HG03159 (cell line): ENCODE results near the gene ASCL5.

Experiments used
- ATAC-seq: cut with Tn5 transposase; IDR thresholded peaks from one replicate; pipeline ENCODE4 v1.9.1; 2021; ENCODE audit warnings: mild to moderate bottlenecking, moderate library complexity; ENCODE audit not compliant: unreplicated experiment

Gene ASCL5

DNA sequence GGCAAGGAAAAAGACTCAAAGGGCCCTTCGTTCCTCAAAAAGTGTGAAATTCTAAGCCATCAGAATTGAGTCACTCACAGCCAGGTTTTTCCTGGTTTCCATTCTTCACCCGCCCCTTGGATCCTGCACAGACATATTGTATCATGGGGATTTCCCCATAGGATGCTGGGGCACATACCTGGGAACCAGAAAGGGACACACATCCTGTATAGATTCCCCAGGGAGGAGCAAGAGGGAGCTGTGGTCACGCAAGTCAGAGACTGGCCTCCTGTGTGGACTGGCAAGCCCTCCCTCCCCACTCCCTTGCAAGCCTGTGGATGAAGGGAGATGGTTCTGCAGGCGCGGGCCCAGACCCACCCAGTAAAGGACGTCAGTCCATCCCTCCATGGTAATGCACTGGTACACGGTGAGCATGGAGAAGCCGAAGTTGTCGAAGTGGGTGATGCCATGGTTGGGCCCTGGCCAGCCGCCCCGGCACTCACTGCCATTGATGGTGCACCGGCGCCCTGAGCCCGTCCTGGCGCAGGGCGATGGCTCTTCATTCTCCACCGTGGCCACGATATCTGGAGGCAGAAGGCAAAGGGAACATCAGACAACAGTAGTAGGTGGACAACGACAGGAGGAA is 38.0 kb downstream of the ASCL5 start:
- no peak for ATAC-seq

DNA sequence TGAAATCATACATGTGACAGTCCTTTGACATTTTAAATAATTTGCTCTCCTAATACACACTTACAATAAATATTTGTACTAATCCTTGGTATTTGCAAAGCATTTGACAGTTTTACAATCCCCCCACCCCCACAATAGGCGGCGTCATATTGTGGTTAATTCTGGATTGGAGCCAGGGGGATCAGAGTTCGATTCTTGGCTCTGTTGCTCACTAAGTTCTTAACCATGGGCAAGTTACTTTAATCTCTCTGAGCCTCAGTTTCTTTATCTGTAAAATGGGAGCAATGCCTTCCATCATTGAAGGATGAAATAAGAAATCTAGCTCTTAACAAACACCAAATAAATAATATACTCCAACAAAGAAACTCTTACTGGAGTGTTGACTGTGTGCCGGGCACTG is 38.6 kb downstream of the ASCL5 start:
- ATAC-seq, result no peak

DNA sequence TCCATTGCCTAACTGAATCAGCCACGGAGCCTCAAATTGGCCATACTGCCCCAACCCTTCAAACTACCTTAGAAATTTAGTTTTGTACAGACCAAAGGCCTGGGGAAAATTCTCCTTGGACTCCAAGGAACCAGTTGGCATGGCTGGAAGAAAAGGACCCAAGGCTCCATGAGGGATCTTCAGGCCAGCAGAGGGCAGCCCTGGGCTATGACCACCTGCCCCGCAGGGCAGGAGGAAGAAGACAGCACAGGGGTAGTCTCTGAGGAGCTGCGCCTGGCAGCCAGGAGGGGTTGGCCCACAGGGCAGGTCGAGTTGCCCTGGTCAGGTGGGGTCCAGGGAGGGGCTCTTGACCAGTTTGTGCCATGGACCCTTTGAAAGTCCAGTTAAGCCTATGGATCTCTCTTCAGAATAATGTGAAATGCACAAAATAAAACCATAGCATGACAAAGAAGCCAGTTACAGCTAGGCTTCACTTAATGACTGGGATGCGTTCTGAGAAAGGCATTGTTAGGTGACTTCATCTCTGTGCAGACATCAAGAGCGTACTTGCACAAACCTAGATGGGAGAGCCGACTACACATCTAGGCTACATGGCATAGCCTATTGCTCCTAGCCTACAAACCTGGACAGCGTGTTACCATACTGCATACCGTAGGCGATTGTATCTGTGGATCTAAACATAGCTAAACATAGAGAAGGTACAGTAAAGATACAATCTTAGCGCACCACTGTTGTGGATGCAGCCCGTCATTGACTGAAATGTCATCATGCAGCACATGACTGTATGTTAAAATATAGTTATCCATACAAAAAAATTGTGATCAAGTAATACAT is 40.9 kb downstream of the ASCL5 start:
- ATAC-seq, result no peak

DNA sequence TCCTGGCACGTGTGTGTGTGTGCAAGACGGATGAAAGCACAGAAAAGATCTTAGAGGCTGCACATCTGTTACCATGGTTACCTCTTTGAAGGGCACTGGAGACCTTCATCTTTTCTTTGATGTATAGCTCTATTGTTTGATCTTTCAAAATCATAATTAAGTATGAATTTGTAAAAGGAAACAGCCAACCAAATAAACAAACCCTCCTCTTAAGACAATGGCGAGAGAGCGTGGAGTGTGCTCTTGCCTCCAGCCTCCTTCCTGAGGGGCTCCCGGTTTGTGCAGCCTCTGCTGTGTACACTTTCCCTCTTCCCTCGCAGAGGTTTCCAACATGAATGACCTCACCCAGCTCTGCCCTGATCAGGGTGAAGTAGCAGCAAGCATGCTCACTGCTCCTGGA is 42.7 kb downstream of the ASCL5 start:
- no peak for ATAC-seq

DNA sequence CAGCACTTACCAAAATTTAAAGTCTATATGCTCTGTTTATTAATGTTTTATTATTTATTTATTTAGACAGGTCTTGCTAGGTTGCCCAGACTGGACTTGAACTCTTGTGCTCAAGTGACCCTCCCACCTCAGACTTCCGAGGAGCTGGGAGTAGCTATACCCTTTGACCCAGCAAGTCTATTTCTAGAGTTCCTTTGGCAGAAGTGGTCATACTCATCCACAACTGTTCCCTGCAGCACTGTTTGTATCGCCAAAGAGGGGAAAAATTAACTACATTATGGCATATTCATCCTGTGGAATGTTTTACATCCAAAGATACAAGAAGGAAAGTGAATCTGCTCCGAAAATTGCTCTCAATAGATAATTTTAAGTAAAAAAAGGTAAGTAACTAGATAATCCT is 43.2 kb downstream of the ASCL5 start:
- no peak for ATAC-seq

DNA sequence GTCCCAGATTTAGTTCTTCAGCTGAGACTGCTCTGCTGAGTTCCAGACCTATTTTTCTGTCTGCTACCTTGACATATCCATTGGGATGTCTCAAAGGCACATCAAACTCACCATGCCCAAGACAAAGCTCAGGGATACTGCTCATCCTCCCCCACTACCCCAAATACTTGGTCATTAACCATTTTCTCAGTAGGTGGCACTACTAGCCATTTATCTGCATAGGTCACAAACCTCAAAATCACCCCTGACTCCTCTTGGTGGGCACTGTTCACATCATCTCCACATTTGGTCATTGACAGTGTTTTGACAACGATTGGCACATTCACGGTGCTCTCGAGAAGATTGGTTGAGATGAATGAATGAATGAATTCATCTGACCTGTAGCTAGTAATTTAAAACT is 46.8 kb downstream of the ASCL5 start:
- ATAC-seq, result no peak

DNA sequence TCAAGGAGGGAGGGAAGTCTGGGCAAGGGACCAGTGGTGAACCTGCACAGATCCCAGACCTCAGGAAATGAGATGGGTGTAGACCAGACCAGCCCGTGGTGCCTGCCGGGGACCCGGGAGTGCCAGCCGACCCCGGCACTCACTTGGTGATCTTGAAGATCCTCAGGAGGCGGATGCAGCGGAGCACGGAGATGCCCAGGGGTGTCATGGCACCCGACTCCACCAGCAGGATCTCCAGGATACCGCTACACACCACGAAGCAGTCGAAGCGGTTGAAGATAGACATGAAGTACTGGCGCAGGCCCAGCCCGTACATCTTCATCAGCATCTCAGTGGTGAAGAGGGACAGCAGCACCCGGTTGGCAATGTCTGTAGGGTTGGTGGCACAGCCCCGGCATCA is 49.2 kb downstream of the ASCL5 start:
- ATAC-seq, result no peak

DNA sequence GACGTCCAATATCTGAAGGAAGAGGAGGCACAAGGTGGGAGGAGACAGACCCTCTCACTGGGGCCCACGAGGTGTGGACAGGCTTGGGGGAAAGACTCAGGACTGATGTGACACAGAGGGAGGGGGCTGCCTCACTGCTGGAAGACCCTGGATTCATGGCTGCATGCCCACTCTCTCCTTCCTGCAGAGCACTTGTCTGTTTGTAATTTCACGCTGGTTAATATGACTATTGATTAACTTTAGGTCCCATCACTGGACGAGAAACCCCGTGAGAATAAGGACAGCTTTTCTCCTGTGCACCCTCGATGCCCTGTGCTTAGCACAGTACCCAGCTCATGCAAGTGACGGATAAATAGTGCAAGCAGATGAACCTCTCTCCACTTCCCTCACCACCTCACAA is 49.9 kb downstream of the ASCL5 start:
- ATAC-seq, result no peak

DNA sequence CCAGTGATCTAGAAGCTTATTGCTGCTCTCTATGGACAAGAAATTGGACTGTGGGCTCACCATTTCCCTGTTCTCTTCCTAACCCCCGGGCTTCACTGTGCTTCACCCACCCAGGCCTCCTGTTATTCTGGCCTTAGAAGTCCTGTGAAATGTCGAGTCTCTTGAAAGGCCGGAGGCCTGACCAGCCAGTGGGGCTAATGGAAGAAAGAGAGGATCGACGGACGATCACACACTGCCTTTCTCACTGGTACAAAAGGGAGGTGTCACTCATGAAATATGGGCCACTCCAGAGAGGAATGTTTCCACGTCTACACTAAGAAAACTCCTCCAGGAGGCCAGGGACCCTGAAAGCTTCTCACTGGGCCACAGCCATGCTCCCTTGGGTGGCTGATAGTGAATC is 50.9 kb downstream of the ASCL5 start:
- ATAC-seq, result no peak

DNA sequence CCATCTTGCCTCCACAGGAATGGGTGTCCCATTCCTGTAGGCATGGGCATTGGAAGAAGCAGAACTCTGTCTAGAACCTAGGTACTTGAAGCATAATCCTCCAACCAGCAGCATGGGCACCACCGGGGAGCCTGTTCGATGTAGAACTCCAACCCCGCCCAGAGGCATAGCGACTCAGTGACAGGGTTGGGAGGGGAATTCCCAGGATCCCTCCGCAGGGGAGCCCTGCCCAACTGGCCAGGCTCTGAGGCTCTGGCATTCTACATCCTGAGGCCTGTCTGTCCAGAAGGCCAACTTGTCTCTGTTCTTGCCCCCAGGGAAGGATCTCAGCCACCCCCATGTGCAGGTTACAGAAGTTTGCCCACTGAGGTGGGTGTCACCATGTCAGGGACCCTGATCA is 53.0 kb downstream of the ASCL5 start:
- no peak for ATAC-seq

DNA sequence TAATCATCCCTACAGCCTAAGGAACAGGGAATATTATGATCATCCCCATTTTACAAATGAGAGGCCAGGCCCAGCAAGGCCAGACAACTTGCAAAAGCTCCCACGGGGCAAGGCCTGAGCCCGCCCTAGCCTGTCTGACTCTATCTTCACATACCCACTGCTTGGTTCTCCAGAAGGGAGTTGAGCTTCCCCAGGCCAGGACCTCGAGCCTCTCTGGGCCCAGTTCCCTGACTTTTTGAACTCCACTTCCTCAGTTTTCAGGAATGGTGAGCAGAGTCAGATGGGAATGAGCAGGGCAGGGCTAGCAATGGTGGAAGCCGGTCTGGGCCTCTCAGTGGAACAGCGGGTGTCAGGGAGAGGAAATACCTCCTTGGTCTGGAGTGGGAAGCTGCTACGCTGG is 54.1 kb downstream of the ASCL5 start:
- no peak for ATAC-seq

DNA sequence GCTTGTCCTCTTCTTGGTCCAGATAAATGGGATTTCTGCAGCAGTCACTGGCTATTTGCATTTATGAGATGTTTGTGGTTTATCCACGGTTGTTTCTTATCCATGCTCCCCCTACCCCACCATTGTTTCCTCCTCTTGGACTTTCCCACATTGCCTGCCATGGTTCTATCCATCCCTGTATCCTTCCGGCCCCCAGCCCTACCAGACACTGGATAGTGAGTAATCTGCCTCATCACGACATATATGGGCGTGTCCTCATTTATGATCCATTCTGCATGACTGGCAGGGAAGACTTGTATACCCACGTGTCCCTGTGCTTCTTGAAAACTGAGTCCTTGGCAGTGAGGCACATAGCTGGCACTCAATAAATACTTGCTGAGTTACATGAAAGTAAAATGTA is 54.8 kb downstream of the ASCL5 start:
- no peak for ATAC-seq

DNA sequence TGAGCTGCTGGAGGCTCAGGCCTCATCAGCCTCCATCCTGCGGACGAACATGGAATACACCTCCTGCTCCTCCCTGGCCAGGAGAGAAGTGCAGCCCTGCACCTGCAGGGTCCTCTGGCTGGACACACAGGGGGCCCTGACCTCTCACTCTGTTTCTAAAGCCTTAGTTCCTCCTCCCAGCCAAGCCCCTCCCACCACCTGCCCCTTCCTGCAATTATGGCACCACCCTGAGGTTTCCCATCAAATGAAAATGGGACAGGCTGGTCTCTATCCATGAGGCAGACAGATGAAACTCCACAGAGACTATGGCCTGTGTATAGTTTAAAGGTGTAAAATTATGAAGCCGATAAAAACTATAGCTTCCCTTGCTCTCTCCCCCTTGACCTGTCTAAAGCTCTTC is 57.3 kb downstream of the ASCL5 start:
- no peak for ATAC-seq

DNA sequence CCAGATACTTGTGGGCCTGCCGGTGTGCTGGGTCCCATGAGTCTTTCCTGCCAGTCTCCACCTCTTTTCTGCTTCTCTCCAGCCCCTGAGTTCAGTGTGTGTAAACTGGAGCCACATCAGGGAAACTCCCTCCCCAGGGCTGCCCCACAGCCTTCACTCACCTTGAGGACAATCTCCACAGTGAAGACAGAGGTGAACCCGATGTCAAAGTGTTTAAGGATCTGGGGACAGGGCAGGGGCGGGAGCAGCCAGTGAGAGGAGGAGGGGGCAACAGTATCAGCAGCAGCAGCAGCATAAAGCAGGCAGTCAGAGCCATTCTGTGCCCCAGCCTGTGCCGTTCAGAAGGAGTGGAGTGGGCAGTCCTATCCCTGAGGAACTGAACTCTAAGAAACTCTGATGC is 58.0 kb downstream of the ASCL5 start:
- no peak for ATAC-seq

DNA sequence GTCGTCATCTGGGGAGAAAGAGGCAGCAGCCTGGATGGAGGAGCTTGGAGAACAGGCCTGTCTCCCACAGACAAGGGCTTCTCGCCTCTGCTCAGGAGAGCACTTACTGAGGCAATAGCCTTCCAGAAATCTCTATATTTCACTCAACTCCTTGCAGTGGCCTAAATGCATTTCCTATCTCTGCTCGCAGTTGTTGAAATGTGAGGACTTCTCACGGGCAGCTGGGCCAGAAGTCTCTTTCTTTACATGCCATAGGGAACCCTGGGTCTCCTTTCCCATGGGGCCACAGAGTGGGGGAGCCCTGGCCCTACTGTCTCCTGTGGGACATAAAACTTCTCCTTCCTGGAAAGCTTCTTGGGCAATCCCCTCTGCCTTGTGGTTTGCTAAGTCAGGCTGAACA is 60.0 kb downstream of the ASCL5 start:
- no peak for ATAC-seq

DNA sequence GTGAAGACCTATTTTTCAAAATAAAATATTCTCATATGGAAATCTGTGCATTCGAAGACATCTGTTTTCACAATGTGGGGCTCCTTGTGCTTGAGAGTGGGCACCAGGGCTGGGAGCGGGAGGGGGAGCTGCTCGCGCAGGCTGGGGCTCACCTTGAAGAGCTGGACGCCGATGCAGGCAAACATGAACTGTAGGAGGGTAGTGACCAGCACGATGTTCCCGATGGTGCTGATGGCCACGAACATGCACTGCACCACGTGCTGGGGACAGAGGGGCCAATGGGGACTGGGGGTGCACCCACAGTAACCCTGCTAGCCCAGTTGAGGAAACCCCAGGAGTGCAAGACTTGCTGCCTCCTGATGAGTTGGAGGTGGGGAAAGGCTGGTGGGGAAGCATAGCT is 61.3 kb downstream of the ASCL5 start:
- no peak for ATAC-seq

DNA sequence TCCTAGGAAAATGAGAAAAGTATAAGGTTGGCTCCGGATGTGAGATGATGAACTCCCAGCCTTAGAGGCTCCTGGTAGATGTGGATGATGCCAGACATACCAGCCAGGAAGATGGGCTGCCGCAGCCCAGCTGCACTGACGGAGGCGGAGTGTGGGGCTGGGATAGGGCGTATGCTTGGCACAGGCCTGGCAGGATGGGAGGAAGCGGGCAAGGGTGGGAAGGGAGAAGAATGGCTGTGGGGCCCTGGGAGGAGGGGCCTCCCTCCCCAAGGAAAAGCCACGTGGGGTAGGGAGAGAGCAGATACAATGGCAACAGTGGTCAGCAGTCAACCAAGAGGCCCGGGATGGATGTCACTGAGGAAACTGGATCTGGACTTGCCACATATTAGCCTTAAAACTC is 62.2 kb downstream of the ASCL5 start:
- ATAC-seq, result no peak
